ENCODE data around the gene HYDIN.
"Not testable (repeated sequence)": the region's sequence is repeated elsewhere in the genome, so short reads cannot be mapped to it uniquely, and the experiment has no call there.

Gene HYDIN

DNA sequence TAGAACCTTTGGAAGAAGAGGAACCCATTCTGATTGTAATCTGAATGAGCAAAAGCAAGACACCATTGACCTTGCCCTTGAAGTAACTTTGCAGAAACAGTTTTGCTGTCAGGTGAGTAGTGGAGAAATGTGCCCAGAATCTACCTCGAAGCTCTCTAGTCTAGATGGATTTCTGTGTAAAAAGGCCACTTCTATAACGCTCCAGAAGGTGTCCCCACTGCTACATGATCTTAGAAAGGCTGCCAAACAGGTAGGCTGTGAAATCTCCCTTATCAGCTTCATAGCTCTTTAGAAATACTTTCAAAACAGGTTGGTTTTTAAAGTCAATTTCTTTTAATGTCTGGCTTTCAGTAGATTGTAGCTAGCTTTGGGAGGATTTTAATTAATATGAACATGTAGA, 230.8 kb downstream of the HYDIN start:
- not testable (repeated sequence) for DNase-seq (ENCODE audit: low read depth, low spot score)

DNA sequence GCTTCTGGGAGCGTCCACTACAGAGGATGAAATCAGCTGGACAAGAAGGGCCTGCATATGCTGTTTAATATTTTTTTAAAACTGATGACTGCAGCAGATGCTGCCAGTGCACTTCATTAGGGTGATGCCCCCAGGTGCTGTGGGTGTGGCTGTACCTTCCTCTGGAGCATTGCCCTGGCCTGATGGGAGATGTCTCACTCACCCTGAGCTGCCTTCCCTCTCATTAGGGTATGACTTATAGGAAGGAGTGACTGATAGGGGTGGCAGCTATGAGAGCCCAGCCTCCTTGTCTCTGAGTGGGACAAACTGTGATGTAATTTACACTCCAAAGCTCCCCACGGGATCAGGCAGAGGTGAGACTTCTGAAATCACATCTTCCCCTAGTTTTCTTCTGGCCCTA, 234.7 kb downstream of the HYDIN start:
- DNase-seq (ENCODE audit: low read depth, low spot score), result not testable (repeated sequence)

DNA sequence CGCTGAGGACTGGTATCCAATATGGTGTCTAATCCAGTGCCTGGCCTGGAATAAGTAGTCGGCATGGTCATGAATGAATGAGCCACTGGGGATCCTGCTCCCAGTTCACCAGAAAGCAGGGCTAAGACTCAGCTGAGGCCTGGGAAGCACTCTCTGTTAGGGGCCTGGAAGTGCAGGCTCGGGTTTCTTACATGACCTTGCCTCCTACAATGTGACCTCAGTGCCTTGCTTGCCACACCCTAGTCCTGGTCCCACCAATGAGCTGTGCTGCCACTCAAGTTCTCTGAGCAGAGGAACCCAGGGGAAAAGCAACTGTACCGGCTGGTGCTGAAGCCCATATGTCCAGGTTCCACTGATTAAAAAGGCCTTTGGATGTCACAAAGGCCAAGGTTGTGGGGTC, 238.0 kb downstream of the HYDIN start:
- DNase-seq (ENCODE audit: low read depth, low spot score), result not testable (repeated sequence)

DNA sequence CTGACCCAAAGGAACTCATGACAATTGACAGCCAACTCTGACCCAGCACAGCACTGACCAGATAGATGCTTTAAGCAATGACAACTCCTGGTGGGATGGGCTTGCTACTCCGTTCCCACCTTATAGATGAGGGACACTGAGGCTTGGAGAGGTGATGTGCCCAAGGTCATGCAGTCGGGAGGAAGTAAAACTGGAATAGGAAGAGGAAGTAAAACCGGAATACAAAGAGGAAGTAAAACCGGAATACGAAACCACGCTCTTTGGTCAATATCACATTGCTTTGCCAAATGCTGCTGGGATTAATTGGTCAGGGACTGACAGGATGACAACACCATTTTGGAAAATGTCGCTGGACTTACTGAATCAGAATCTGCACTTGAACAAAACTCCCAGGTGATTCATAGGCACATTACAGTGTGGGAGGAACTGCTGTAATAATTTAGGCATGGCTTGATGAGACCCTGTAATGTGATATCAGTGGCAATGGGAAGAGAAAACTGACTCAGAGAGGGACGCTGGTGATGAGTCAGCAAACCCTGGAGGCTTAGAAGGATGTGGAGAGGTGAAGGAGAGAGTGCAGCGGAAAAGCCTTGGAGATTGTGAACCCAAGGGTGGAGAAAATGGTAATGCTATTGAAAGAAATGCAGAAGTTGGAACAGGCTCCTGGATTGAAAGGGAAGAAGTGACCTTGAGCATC, 243.4 kb downstream of the HYDIN start:
- not testable (repeated sequence) for DNase-seq (ENCODE audit: low read depth, low spot score)

DNA sequence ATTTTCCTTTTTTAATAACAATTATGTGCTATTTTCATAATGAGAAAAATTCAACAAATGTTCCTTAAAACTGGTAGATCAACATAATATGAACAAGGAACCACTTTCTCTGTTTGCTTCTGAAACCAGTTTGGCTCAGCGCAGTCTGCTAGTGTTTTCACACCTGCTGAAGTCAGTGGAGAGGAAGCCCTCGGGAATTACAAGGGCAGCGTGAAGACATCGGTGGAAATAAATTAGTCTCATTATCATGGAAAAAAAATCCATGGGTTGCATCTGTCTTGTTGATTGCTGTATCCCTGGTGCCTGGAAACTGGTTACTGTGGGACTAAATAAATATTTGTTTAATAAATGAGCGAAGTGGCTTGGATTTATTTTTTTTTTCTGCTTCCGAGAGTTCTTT, 245.8 kb downstream of the HYDIN start:
- DNase-seq (ENCODE audit: low read depth, low spot score), result not testable (repeated sequence)

DNA sequence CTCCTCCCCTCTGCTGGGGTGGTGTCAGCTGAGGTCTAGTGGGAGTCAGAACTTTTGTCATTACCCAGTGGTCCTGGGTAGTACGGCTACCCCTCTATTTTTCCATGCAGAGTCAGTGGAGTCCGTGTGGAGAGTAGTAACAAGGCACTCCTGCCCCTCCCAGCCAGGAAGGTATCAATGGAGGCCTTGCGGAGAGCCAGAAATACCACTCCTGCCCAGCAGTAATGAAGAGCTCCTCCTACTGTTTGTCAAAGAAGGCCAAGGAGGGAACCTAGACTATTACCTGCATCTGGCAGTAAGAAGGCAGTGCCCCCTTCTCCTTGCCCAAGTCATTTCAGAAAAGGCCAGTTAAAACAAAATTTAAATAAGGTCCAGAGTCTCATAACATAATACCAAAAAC, 262.2 kb downstream of the HYDIN start:
- not testable (repeated sequence) for DNase-seq (ENCODE audit: low read depth, low spot score)

DNA sequence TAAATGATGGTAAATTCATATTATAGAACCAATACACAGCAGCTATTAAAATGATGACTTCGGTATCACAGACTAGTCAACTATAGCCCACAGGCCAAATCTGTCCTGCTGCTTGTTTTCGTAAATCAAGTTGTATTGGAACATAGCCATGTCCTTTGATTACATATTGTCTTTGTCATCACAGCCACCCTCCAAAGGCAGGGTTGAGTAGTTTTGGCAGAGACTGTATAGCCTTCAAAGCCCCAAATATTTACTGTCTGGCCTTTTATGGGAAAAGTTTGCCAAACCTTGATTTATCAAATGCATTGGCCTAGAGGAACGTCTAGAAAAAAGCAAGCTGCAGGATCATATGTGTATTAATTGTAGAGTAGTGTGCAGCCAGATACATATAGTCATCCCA, 270.4 kb downstream of the HYDIN start:
- DNase-seq (ENCODE audit: low read depth, low spot score), result not testable (repeated sequence)

DNA sequence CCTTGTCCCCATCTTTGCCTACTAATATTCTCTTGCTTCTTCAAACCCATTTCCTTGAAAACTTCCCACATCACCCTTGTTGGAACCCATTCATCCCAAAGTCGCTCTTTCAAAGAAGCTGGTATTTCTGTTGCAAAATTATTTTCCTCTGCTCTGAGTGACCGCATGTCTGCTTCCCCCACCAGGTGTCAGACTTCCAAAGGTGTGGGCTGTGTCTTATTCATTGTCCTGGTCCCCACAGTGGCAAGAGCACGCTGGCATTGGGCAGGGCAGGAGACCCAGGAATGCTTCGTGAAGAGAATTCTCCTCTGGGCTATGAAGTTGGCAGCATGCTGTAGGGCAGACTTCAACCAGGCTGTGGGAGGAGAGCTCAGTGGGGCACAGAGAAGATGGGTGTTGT, 275.6 kb downstream of the HYDIN start:
- DNase-seq (ENCODE audit: low read depth, low spot score), result not testable (repeated sequence)

DNA sequence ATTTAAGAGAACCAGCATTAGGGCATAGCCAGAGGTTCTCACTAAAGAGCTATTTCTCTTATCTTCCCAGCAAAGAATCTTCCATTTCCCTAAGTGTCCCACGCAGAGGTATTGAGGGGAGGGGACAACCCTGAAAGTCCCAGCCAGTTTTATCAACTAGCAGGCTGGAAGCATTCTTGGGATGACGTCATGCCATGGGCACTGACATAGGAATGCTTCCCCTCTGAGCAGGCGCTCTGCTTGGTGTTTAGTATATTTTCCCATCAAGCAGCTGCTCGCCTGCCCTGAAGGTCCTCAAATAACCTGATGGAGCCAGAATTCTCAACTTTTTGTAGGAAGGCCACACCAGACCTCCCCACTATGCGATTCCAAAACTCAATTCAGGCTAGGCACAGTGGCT, 276.7 kb downstream of the HYDIN start:
- not testable (repeated sequence) for DNase-seq (ENCODE audit: low read depth, low spot score)

DNA sequence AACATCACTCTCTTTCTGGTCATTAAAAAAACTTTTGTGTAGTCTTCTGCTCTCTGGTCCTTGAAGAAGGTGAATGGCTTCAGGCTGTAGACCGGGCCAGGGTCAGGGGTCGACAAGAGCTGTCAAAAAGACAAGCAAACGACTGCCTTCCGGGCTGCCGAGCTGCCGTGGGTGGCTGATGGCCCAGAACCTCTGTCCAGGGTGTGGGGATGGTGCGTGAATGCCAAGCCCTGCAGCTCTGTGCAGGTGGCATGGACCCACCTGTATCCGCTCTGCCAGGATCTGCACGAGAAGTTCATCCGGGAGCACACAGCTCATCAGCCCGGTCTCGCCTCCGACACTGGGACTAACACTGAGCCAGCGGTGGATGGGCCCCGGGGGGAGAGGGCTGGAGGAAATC, 287.0 kb downstream of the HYDIN start:
- DNase-seq (ENCODE audit: low read depth, low spot score), result not testable (repeated sequence)

DNA sequence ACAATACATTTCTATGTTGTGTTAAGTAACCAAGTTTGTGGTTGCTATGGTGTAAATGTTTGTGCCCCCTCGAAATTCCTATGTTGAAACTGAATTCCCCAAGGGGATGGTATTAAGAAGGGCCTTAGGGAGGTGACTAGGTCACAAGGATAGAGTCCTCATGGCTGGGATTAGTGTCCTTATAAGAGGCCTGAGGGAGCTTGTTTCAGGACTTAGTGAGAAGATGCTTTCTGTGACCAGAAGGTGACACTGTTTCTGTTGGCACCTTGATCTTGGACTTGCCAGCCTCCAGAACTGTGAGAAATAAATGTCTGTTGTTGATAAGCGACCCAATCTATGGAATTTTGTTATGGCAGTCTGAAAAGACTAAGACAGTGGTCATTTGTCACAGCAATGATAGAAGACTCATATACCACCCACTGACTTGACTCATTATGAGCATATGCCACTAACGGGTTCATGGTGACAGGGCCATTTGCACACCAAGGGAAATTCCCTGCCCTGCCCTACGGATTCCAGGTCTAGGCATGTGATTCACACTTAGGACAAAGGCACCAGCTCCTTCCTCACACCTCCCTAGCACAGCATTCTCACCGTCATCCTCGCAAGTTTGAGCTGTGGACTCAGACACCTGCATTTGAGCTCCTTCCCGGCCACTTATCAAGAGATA, 290.7 kb downstream of the HYDIN start:
- DNase-seq (ENCODE audit: low read depth, low spot score), result not testable (repeated sequence)

DNA sequence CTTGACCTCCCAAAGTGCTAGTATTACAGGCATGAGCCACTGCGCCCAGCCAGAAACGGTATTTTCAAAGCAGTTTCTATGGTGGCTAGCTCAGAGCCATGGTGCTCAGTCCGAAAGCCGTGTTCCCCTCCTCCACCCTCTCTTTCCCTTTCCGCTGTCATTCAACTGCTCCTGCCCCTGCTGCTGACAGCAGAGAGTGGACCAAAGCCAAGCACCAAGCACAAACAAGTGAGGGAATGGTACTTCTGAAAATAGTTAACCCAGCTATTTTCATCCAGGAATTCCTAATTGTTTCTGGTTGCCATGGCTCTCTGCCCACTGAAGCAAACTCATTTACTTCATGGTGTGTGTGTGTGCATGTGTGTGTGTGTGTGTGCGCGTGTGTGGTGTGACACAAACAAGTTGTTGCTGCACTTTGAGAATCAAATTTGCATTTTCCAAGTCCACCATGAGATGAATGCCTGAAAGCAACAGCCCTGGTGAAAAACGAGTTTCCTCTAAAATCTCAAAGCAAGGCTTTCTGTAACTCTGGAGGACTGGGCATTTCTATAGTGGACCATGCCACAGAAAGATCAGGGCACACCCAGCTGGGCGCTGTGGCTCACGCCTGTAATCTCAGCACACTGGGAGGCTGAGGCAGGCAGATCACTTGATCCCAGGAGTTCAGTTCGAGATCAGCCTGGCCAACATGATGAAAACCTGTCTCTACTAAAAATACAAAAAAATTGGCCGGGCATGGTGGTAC, 293.6 kb downstream of the HYDIN start:
- not testable (repeated sequence) for DNase-seq (ENCODE audit: low read depth, low spot score)

DNA sequence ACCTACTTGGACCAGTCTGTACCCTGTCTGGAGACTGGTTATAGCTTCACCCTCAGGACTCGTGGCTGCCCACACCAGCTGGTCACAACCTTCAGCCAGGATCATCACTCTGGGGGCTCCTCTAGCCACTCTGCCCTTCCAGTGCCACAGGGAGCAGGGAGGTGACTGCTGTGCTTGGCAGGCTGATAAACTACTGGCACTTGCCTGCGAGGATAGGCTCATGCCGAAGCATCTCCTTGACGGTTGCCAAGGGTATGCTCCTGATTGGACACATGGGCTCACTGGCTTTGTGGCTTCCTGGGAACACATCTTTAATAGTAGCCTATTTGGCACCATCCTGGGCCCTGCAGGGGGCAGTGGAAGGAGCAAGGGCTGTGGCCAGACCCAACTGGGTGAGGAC, 295.2 kb downstream of the HYDIN start:
- DNase-seq (ENCODE audit: low read depth, low spot score), result not testable (repeated sequence)

DNA sequence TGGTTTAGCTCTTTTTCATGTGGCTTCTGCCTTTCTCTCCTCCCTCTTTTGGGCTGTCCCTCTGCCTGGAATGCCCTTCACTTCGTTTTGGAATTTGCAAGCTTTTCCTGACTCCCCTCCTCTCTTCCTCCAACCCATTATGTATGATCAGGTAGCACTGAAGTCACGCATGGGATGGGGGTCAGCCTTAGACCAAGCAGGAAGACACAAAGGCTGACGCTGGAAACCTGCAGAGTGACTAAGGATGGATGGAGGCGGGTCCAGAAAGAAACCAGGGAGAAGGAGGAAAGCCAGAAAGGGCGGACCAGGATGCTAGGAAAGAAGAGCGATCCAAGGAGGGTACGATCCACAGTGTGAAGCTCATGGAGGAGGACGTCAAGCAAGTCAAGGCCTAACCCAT, 296.8 kb downstream of the HYDIN start:
- DNase-seq (ENCODE audit: low read depth, low spot score), result not testable (repeated sequence)

DNA sequence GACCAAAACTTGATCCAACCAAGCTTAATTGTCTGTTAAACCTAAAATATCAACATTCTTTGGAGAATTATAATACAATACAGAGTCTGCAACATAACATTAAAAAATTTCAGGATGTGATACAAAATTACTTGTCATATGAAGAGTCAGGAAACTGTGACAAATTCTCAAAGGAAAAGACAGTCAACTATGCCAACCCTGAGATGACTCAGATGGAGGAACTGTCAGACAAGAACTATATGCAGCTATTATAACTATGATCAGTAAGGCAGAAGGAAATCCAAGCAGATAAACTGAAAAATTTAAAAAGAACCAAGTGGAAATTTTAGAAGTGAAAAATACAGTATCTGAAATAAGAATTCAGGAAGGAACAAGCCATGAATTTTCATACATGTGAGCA, 299.8 kb downstream of the HYDIN start:
- DNase-seq (ENCODE audit: low read depth, low spot score), result not testable (repeated sequence)

DNA sequence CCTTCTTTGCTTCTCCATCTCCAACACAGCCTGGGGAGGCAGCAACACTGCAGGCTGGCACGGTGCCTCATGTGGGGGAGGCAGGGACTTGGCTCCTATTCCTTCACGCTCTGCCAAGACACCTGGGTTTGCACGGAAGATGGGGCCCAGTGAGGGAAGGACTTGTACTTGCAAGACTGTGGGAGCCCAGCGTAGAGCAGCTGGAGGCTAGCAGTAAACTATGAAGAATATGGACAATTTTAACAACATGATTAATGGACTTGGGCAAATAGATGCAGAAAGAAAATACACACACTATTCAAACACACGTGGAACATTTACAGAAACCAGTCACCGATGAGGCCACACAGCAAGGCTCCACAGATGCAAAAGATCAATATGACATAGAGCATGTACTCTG, 308.4 kb downstream of the HYDIN start:
- DNase-seq (ENCODE audit: low read depth, low spot score), result not testable (repeated sequence)

DNA sequence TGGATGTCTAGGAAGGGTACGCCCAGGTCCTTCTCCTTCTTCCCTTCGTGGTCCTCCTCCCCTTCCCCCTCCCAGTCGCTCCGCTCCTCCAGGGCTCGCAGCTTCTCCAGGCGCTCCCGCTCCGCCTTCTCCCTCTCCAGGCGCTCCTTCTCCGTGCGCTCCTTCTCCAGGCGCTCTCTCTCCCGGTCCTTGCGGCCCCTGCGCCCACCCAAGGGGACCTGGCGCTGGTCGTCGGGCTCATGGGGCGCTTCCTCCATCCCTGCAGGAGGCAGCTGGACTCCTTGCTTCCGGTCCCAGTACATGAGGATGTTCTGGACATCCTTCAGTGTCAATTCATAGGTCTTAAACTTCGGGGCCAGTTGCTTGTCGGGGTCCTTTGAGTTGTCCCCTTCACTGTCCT, 309.9 kb downstream of the HYDIN start:
- DNase-seq (ENCODE audit: low read depth, low spot score), result not testable (repeated sequence)

DNA sequence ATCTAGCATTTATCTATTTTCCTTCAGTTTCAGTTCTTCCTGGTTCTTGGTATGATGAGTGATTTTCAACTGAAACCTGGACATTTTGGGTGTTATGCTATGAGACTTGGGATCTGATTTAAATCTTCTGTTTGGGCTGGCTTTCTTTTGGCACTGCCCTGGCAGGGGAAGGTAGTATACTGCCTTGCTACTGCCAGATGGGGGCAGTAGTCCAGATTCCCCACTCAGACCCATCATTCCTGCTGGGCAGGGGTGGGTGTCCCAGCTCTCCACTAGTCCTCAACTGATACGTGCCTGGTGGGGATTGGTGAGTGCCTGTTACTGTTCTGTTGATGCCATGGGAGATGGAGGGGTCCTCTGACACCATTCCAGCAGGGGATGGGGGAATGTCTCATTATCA, 342.3 kb downstream of the HYDIN start:
- DNase-seq (ENCODE audit: low read depth, low spot score), result not testable (repeated sequence)

DNA sequence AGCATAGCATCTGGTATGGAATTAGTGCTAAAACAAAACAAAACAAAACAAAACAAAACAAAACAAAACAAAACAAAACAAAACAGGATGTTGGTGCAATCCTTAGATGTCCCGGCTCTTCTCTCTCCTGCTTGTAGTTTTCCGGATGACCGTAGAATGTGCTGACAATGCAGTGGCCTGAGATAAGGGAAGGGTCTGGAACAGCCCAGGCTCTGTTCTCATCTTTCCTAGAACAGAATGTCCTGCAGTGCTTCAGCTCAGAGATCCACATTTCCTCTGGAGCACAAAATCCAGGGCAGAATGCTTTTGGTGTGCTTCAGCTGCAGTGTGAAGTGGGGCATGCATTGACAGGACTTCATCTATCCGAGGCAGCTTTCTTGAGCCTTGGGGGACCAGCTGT, 345.9 kb downstream of the HYDIN start:
- DNase-seq (ENCODE audit: low read depth, low spot score), result not testable (repeated sequence)

DNA sequence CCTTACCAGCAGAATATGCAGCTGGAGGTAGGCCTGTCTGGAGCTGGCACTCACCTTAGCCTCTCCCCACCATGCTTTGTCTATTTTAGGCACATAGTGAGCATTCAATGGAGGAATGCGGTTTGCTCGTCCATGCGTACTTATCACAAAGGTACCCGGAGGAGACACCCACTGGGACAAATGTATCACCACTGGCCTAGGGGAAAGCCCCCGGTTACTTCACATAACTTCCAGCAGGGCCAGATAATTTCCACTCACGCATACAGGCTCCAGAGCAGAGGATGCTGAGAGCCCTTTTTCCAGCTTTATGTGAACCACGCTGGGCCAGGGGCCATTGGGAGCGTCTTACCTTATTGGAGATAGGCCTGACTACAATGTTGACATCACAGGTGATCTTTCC, 348.2 kb downstream of the HYDIN start:
- DNase-seq (ENCODE audit: low read depth, low spot score), result not testable (repeated sequence)

DNA sequence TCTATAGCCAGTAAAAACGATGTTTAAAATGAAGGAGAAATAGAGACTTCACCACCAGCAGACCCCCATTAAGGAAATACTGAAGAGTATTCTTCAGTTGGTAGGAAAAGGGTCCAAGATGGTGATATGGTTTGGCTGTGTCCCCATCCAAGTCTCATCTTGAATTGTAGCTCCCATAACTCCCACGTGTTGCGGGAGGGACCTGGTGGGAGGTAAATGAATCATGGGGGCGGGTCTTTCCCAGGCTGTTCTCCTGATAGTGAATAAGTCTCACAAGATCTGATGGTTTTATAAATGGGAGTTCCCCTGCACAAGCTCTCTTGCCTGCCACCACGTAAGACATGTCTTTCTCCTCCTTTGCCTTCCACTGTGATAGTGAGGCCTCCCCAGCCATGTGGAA, 352.6 kb downstream of the HYDIN start:
- DNase-seq (ENCODE audit: low read depth, low spot score), result not testable (repeated sequence)

DNA sequence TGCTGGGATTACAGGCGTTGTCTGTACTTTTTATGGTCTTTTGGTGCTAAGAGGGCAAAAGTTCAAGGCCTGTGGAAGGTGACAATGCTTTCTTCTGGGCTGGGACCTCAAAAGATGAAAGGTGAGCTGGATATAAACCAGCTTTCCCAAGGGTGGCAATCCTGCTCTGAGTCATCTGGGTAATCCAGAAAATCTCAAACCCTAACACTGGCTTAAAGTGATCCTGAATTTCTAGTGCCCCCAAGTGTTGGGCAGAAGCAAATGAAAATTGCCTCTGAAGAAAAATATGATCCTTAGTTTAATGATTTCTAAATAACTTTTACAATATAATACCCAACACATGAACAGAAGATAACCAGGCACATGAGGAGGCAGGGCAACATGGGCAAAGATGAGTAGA, 354.1 kb downstream of the HYDIN start:
- DNase-seq (ENCODE audit: low read depth, low spot score), result not testable (repeated sequence)

Measured in activated CD4-positive, CD25-positive, alpha-beta regulatory T cell treated with anti-CD3 and anti-CD28 coated beads, Interleukin-2, amount 50 U/mL, for 16 hours (primary cell).